Omental fat pad (tissue), 4 donors: ENCODE data around the gene CYBRD1. TPM values are rescaled to one million over a fixed set of nuclear protein-coding genes. Genes with fewer than 3 reads are reported as not detected.

ENCODE experiments used
- ATAC-seq: fragments of 150-250 bp; one replicate; pipeline ENCODE4 v1.9.1; 2016; ENCODE audit warnings: mild to moderate bottlenecking, moderate library complexity; ENCODE audit not compliant: low FRiP score
- DNase-seq: peaks from one replicate; pipeline ENCODE4 v3.0.0-alpha.2; 2019; ENCODE audit warnings: low spot score
- total RNA-seq, 4 donors: library from RNA; depleted of rRNA; stranded (reverse); fragments of >200 nt; gene quantifications; one replicate each; pipeline ENCODE4 v1.1.0, GENCODE V29; 2016
- TF ChIP-seq, protein P1 (sequence below), 3 donors: fragments of 450-650 bp; IDR thresholded peaks; one replicate each; pipeline ENCODE4 v1.5.1; 2016 to 2017; ENCODE audit warnings: antibody characterized with exemption in 3 of 3, mild to moderate bottlenecking in 3 of 3, moderate library complexity in 2 of 3

Gene CYBRD1
- total RNA-seq, 4 donors from 2014 or later: 296 to 494 (median 360) TPM

DNA sequence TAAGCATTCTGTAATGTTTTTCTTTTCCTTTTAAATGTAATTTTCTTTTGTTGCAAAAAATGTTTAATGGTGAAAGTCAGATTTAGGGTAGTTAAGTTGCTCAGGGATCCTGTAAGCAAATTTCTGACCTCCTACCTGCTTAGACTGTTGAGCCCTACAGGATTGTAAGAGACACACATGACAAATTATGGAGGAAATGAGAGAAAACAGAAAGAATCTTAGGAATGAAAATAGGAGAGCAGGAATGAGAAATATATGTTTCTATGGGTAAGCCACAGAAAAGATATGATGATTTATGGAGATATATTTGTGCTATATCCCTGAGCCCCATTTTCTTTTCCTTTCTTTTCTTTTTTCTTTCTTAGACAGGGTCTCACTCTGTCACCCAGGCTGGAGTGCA lies 28.3 kb downstream of the CYBRD1 start:
- TF ChIP-seq, protein P1, sequence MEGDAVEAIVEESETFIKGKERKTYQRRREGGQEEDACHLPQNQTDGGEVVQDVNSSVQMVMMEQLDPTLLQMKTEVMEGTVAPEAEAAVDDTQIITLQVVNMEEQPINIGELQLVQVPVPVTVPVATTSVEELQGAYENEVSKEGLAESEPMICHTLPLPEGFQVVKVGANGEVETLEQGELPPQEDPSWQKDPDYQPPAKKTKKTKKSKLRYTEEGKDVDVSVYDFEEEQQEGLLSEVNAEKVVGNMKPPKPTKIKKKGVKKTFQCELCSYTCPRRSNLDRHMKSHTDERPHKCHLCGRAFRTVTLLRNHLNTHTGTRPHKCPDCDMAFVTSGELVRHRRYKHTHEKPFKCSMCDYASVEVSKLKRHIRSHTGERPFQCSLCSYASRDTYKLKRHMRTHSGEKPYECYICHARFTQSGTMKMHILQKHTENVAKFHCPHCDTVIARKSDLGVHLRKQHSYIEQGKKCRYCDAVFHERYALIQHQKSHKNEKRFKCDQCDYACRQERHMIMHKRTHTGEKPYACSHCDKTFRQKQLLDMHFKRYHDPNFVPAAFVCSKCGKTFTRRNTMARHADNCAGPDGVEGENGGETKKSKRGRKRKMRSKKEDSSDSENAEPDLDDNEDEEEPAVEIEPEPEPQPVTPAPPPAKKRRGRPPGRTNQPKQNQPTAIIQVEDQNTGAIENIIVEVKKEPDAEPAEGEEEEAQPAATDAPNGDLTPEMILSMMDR (IDR thresholded peaks at IDR 0.05): no peak
- DNase-seq (no peak), ATAC-seq (no peak)

DNA sequence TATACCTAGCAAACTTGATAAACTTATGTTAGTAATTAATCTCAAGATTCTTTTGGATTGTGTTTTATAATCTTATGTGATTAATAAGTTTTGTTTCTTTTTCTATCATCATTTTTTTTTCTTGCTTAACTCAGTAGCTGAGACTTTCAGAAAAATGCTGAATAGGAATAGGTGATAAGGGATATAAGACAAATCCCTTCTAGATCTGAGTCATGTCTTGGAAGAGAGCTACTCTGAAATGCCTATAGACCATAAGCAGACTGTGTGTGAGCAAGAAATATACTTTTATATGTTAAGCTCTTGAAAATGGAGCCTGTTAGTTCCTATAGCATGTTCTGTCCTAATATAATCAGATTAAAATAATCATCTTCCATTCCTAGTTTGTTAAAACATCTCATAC lies 29.6 kb downstream of the CYBRD1 start:
- DNase-seq (no peak), ATAC-seq (no peak)
- TF ChIP-seq, protein P1 (IDR thresholded peaks at IDR 0.05): no peak

DNA sequence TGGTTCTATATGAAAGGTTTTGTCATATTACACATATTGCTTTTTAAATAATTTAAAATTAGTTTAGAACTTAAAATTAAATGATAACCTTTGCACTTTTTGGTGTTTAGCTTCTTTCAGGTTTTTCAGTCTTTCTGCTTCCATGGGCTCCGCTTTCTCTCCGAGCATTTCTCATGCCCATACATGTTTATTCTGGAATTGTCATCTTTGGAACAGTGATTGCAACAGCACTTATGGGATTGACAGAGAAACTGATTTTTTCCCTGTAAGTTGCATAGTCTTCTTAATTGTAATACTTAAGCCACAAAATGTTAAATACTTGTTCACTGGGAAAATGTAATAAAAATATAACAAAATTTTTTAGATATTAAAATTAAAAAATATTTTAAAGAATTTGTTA lies 31.0 kb downstream of the CYBRD1 start:
- TF ChIP-seq, protein P1 (IDR thresholded peaks at IDR 0.05): no peak
- no peak for ATAC-seq

DNA sequence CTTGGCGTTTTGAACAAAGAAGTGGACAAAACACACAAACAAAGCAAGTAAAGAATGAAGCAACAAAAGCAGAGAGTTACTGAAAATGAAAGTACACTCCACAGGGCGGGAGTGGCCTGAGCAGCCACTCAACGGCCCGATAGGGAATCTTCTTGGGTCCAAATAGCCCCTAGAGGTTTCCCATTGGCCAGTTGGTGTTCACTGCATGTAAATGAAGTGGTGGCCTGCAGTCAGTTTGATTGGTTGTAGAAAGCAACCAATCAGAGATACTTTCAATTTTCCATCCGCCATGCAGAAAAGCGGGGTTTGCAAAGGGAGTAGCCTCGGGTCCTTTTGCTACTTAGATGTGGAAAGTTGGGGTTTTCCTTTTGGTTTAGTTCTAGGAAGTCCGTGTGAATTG lies 31.6 kb downstream of the CYBRD1 start:
- DNase-seq: no peak
- ATAC-seq: no peak
- TF ChIP-seq, protein P1 (IDR thresholded peaks at IDR 0.05): no peak

More for the DNA sequence above, 31.0 kb downstream of the CYBRD1 start:
- DNase-seq: no peak

DNA sequence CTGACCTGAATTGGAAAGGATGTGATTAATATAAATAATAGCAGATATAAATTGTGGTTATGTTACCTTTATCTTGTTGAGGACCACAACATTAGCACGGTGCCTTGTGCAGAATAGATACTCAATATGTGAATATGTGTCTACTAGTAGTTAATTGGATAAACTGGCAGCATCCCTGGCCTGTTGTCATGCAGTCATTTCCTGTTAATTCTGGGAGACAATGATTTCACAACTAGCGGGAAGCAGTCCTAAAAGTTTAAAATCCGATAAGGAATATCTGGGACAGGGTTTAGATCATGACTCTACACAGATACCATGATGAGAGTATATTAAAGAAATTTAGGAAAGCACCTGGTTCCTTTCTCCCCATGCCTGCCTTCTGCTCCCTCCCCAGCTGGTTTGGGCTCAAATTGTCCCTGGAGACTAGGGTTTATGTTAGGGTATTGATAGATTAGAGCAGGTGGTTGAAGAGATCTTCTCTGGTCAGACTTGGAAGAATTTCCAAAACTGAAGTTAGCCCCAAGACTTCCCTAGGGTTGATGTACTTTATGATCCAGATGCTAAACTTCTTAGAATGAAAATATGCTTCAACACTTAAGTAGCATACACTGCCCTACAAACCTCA lies 32.8 kb downstream of the CYBRD1 start:
- no peak for DNase-seq
- TF ChIP-seq, protein P1 (IDR thresholded peaks at IDR 0.05): no peak
- ATAC-seq: no peak

DNA sequence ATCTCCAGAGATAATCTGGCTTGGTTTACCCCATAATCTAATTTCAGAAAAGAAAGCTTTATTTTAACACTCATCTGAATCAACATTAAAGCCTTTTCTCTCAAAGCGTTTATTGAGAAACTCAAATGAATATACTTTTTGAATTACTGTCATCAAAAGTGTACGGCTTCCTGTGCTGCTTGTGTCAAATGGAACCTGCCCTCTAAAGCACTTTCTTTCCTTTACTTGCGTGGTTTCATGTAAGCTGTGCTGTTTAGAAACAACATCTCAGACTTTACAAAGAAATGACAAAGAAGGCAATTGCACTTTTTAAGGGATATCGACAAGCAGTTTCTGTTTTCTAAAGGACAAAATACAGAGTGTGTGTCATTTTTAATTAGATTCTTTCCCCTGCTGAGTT lies 35.1 kb downstream of the CYBRD1 start:
- TF ChIP-seq, protein P1 (IDR thresholded peaks at IDR 0.05): no peak
- DNase-seq: no peak
- no peak for ATAC-seq

GRCh38 chr2:171563301-171563700 lies 41.0 kb downstream of the CYBRD1 start:
- TF ChIP-seq, protein P1 (IDR thresholded peaks at IDR 0.05): no peak
- DNase-seq: no peak
- ATAC-seq: no peak
